ACC112 (cell line): Measurements from ENCODE around the gene PABPN1L.

Experiments
- H2AFZ ChIP-seq: fragments of 200-600 bp; sonication (generic); one replicate; pipeline ENCODE4 v1.6.0; 2017; ENCODE audit warnings: antibody characterized with exemption, low read length; ENCODE audit not compliant: unreplicated experiment
- H3K27ac ChIP-seq: fragments of 200-600 bp; sonication (generic); 2 replicates; pipeline ENCODE4 v1.5.1; 2014; ENCODE audit warnings: low read depth, mild to moderate bottlenecking, antibody characterized with exemption, low read length, moderate library complexity
- H3K27me3 ChIP-seq: fragments of 200-600 bp; sonication (generic); 2 replicates; pipeline ENCODE4 v1.6.1; 2014; ENCODE audit warnings: mild to moderate bottlenecking, antibody characterized with exemption, low read length, moderate library complexity, mixed read lengths; ENCODE audit not compliant: insufficient read depth
- H3K36me3 ChIP-seq: fragments of 200-600 bp; sonication (generic); 2 replicates; pipeline ENCODE4 v1.6.1; 2016; ENCODE audit warnings: mild to moderate bottlenecking, antibody characterized with exemption, low read length, moderate library complexity, mixed read lengths; ENCODE audit not compliant: insufficient read depth
- H3K4me1 ChIP-seq: fragments of 200-600 bp; sonication (generic); one replicate; pipeline ENCODE4 v1.6.1; 2016; ENCODE audit warnings: low read length, mixed read lengths; ENCODE audit not compliant: insufficient read depth, unreplicated experiment, control insufficient read depth
- H3K4me3 ChIP-seq: fragments of 200-600 bp; sonication (generic); 2 replicates; pipeline ENCODE4 v1.5.1; 2014; ENCODE audit warnings: mild to moderate bottlenecking, low read depth, low read length
- H3K79me2 ChIP-seq: fragments of 200-600 bp; sonication (generic); one replicate; pipeline ENCODE4 v1.6.0; 2016; ENCODE audit warnings: low read length; ENCODE audit not compliant: control insufficient read depth, unreplicated experiment, insufficient read depth

PABPN1L gene

DNA sequence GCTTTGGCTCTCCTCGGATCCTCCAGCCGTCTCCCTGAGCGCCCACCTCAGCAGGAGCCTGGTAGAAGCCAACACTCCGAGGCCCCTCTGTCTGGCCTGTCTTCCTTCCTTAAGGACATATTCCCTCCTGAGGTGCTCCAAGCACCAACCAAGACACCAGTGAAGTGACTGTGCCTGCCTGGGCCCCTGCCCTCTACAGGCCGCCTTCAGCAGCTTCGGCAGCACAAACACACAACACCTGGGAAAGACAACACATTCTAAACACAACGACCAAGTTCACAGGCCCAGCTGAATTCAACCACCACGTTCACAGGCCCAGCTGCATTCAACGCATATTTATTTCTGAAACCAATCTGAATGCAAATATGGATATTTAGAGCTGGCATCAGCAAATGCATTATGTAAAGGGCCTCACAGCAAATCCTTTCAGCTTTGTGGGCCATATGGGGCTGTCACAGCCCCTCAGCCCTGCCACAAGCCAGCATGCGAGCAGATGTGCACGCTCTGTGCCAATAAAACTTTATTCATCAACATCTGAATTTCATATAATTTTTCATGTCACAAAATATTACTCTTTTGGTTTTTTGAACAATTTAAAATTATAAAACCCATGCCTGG is 21.9 kb downstream of the PABPN1L start:
- Histone ChIP-seq H3K79me2 (no peaks in the 10 kb centered on the region), H3K27ac (no peak overlapping the region), H3K27me3 (no peaks in the 10 kb centered on the region), H3K4me1 (no peaks in the 10 kb centered on the region), H3K36me3 (no peaks in the 10 kb centered on the region), H2AFZ (no peak overlapping the region), H3K4me3 (no peak overlapping the region)

- no peaks in the 10 kb centered on the region for H3K4me1 ChIP-seq
- H3K4me3 ChIP-seq: no peak overlapping the region
Measured at GRCh38 chr16:88843256-88843655, 23.2 kb downstream of the PABPN1L start.

GRCh38 chr16:88842806-88843205 is 23.7 kb downstream of the PABPN1L start:
- Histone ChIP-seq H2AFZ (no peak overlapping the region), H3K27ac (no peak overlapping the region), H3K36me3 (peaks cover 3% of the 10 kb centered on the region; the same call in 1 of the 2 replicates), H3K79me2 (no peaks in the 10 kb centered on the region), H3K27me3 (no peaks in the 10 kb centered on the region), H3K4me3 (no peak overlapping the region), H3K4me1 (no peaks in the 10 kb centered on the region)

More at GRCh38 chr16:88843256-88843655, 23.2 kb downstream of the PABPN1L start:
- H3K27me3 ChIP-seq: no peaks in the 10 kb centered on the region
- no peaks in the 10 kb centered on the region for H3K79me2 ChIP-seq
- H3K27ac ChIP-seq: no peak overlapping the region
- no peak overlapping the region for H2AFZ ChIP-seq
- H3K36me3 ChIP-seq: peaks cover 3% of the 10 kb centered on the region; the same call in 1 of the 2 replicates

- H3K4me1 ChIP-seq: no peaks in the 10 kb centered on the region
- H3K27ac ChIP-seq: no peak overlapping the region
- no peaks in the 10 kb centered on the region for H3K79me2 ChIP-seq
- H3K4me3 ChIP-seq: no peak overlapping the region
- peaks cover 3% of the 10 kb centered on the region; the same call in 1 of the 2 replicates for H3K36me3 ChIP-seq
- H2AFZ ChIP-seq: no peak overlapping the region
- H3K27me3 ChIP-seq: no peaks in the 10 kb centered on the region
Measured at GRCh38 chr16:88842308-88842756, 24.1 kb downstream of the PABPN1L start.

- no peak overlapping the region for H3K27ac ChIP-seq
Measured at GRCh38 chr16:88841521-88842307, 24.7 kb downstream of the PABPN1L start.

DNA sequence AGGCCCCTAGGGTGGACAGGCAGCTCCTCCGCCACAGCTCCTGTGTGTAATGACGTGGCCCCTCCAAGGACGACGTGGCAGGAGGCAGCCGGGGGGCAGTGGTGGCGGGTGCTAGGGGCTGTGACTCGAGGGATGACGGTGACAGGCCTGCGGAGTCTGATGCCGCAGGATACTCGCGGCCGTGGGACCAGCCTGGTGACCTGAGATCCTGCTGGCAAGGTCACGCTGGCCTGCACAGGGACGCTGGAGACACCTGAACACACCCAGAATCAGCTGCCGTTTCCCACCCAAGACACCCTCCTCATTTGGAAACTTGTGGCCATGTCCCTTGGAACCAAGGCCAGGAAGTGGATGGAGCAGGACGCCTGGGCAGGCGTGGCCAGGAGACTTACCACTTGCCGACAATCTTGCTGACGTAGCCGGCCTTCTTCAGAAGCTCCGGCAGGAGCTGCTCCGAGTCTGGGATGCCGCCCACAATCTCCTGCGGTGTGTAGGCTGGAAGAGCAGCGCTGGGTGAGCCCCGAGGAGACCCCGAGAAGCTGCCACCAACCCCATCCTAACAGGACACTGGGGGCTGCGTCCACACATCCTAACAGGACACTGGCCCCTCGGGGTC is 25.8 kb downstream of the PABPN1L start:
- Histone ChIP-seq H3K27ac (no peak overlapping the region), H2AFZ (no peak overlapping the region), H3K36me3 (peaks cover 3% of the 10 kb centered on the region; the same call in 1 of the 2 replicates), H3K4me3 (no peak overlapping the region), H3K4me1 (no peaks in the 10 kb centered on the region), H3K27me3 (no peaks in the 10 kb centered on the region), H3K79me2 (no peaks in the 10 kb centered on the region)

More at GRCh38 chr16:88841521-88842307, 24.7 kb downstream of the PABPN1L start:
- H3K79me2 ChIP-seq: no peaks in the 10 kb centered on the region
- no peaks in the 10 kb centered on the region for H3K27me3 ChIP-seq
- peaks cover 3% of the 10 kb centered on the region; the same call in 1 of the 2 replicates for H3K36me3 ChIP-seq
- no peak overlapping the region for H3K4me3 ChIP-seq
- H3K4me1 ChIP-seq: no peaks in the 10 kb centered on the region
- no peak overlapping the region for H2AFZ ChIP-seq

DNA sequence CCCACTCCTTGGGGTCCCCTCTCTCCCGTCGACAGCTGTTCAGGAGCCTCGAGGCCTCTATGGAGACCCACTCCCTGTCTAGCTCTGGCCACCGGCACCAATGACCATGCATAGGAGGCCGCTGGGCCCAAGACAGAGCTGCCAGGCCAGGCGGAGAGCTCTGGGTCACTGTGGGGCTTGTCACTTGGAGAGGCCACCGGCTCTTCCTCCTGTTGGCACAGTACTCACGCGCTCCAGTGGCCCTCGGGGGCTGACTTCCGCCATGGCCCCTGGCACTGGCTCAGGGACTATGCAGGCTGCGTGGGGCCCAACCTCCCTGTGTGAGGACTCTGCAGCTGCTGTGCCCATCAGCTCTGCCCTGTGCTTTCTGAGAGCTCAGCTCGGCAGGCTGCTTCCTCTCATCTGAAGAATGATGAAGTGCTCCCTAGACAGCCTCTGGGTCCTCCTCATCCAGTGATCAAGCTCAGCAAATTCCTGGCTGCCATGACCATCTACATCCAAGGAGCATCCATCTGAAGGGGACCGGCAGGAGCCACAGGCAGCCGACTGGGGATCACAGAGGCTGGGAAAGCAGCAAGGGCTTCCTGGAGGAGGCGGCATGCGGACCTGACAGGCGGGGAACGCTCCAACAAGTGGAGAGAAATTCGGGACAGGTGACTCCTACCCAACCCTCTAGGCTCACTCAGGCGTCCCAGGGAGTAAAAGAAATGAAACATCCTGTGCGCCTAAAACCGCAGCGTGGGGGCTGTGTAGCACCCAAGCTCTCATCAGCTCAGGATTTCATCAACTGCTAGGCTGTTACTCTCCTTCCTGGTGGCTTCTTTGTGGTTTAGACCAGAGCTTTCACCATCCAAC is 26.5 kb downstream of the PABPN1L start:
- Histone ChIP-seq H2AFZ (no peak overlapping the region), H3K79me2 (no peaks in the 10 kb centered on the region), H3K4me1 (no peaks in the 10 kb centered on the region), H3K27ac (no peak overlapping the region), H3K27me3 (no peaks in the 10 kb centered on the region), H3K36me3 (peaks cover 3% of the 10 kb centered on the region; the same call in 1 of the 2 replicates), H3K4me3 (no peak overlapping the region)

GRCh38 chr16:88839026-88839529 is 27.4 kb downstream of the PABPN1L start:
- no peak overlapping the region for H3K27ac ChIP-seq

DNA sequence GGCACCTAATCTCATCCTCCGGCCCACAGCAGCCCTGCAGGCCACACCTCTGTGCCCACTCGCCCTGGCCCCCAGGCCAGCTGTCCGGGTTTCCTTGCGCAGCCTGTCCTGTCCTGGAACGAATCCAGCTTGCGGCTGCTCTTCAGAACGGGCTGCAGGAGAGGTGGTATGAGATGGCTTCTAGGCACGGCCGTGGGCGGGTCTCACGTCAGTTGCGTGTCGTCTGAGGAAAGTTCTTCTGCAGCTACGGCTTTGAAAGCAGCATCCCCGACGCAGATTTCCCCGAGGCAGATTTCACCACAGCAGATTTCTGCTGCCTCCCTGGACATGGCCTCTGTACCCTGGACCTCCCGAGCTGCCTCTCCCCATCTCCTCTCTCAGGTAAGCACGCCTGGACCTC is 27.9 kb downstream of the PABPN1L start:
- Histone ChIP-seq H3K36me3 (peaks cover 3% of the 10 kb centered on the region; the same call in 1 of the 2 replicates), H2AFZ (no peak overlapping the region), H3K4me1 (no peaks in the 10 kb centered on the region), H3K27ac (no peak overlapping the region), H3K27me3 (no peaks in the 10 kb centered on the region), H3K4me3 (no peak overlapping the region), H3K79me2 (no peaks in the 10 kb centered on the region)

More at GRCh38 chr16:88839026-88839529, 27.4 kb downstream of the PABPN1L start:
- H3K4me1 ChIP-seq: no peaks in the 10 kb centered on the region
- H3K79me2 ChIP-seq: no peaks in the 10 kb centered on the region
- H3K27me3 ChIP-seq: no peaks in the 10 kb centered on the region
- peaks cover 3% of the 10 kb centered on the region; the same call in 1 of the 2 replicates for H3K36me3 ChIP-seq
- no peak overlapping the region for H3K4me3 ChIP-seq
- no peak overlapping the region for H2AFZ ChIP-seq

- no peaks in the 10 kb centered on the region for H3K79me2 ChIP-seq
- peaks cover 3% of the 10 kb centered on the region; the same call in 1 of the 2 replicates for H3K36me3 ChIP-seq
- no peak overlapping the region for H3K4me3 ChIP-seq
- H3K27me3 ChIP-seq: no peaks in the 10 kb centered on the region
- H3K4me1 ChIP-seq: no peaks in the 10 kb centered on the region
- no peak overlapping the region for H2AFZ ChIP-seq
- no peak overlapping the region for H3K27ac ChIP-seq
Measured at GRCh38 chr16:88837806-88838205, 28.7 kb downstream of the PABPN1L start.
